HG03565 (cell line): ENCODE data around the gene EHHADH.

Source experiments
- ATAC-seq: cut with Tn5 transposase; IDR thresholded peaks from one replicate; pipeline ENCODE4 v1.9.1; 2021; ENCODE audit warnings: mild to moderate bottlenecking, moderate library complexity; ENCODE audit not compliant: unreplicated experiment

EHHADH gene

GRCh38 chr3:185151101-185151963 lies 102.5 kb downstream of the EHHADH start:
- no peak for ATAC-seq

GRCh38 chr3:185150561-185150960 lies 103.3 kb downstream of the EHHADH start:
- ATAC-seq = no peak

DNA sequence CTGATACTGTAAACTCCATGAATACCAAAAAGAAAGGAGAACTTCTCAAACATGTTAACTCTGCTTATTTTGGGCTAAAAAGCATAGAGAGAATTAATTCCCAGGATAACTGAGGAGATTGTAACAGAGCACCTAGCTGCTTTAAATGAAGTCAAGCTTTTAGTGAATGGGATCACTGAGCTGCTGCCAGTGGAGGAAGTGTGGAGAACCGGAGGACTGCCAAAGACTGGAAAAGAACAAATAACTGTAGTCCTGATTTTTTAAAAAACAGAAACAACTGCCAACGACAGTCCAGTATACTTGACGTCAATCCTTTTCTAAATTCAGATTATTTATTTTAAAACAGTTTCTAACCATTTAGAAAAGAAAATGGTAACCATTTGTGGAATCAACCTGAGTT lies 104.3 kb downstream of the EHHADH start:
- no peak for ATAC-seq

GRCh38 chr3:185145511-185145910 lies 108.3 kb downstream of the EHHADH start:
- ATAC-seq = no peak

GRCh38 chr3:185144784-185145183 lies 109.1 kb downstream of the EHHADH start:
- no peak for ATAC-seq
